HepG2 (cell line): ENCODE data around the gene TBC1D12. TPM values are rescaled to one million over a fixed set of nuclear protein-coding genes. Genes with fewer than 3 reads are reported as not detected.

ENCODE experiments used
- AKAP8 ChIP-seq: sonication (generic); formaldehyde crosslinking; IDR thresholded peaks from 2 replicates; pipeline ENCODE4 v1.5.1; 2020; ENCODE audit warnings: mild to moderate bottlenecking, missing genetic modification reagents
- CBX5 ChIP-seq: sonication (generic); formaldehyde crosslinking; IDR thresholded peaks from 2 replicates; pipeline ENCODE4 v1.4.0; 2020; ENCODE audit warnings: missing genetic modification reagents, borderline replicate concordance
- CHD4 ChIP-seq: fragments of 200-600 bp; sonication (generic); IDR thresholded peaks from 2 replicates; pipeline ENCODE4 v1.7.0; 2017; ENCODE audit warnings: mild to moderate bottlenecking, low read length, borderline replicate concordance
- ELF1 ChIP-seq: sonication (generic); formaldehyde crosslinking; IDR thresholded peaks from 2 replicates; pipeline ENCODE4 v1.4.0; 2020; ENCODE audit warnings: missing genetic modification reagents
- HNRNPH1 ChIP-seq: fragments of 200-400 bp; formaldehyde crosslinking; optimal IDR thresholded peaks from 2 replicates; pipeline ENCODE3; 2017; ENCODE audit warnings: mild to moderate bottlenecking, low read depth, low read length
- KDM3A ChIP-seq: IDR thresholded peaks from 2 replicates; pipeline ENCODE4 v1.6.1; 2018; ENCODE audit warnings: low read depth, missing compliant biosample characterization
- MEIS2 ChIP-seq: sonication (generic); formaldehyde crosslinking; IDR thresholded peaks from 2 replicates; pipeline ENCODE4 v1.9.0; 2021; ENCODE audit warnings: mild to moderate bottlenecking, missing genetic modification reagents
- PCBP2 ChIP-seq: fragments of 200-400 bp; formaldehyde crosslinking; optimal IDR thresholded peaks from 2 replicates; pipeline ENCODE3; 2018; ENCODE audit warnings: low read length, low read depth; ENCODE audit not compliant: poor library complexity, severe bottlenecking
- POLR2AphosphoS2 ChIP-seq: IDR thresholded peaks from 2 replicates; pipeline ENCODE4 v1.6.1; 2011; ENCODE audit warnings: low read depth, low read length, improper control_type of control experiment
- REXO4 ChIP-seq: sonication (generic); formaldehyde crosslinking; IDR thresholded peaks from 2 replicates; pipeline ENCODE4 v1.8.0; 2022; ENCODE audit warnings: missing genetic modification reagents, mild to moderate bottlenecking, borderline replicate concordance
- ZFAT ChIP-seq: sonication (generic); formaldehyde crosslinking; conservative IDR thresholded peaks from 2 replicates; pipeline ENCODE4 v1.8.1; 2023; ENCODE audit warnings: missing genetic modification reagents, inconsistent platforms
- ZNF256 ChIP-seq: sonication (generic); formaldehyde crosslinking; conservative IDR thresholded peaks from 2 replicates; pipeline ENCODE4 v1.4.0; 2020; ENCODE audit warnings: missing genetic modification reagents
- ZNF557 ChIP-seq: sonication (generic); formaldehyde crosslinking; IDR thresholded peaks from 2 replicates; pipeline ENCODE4 v1.4.0; 2020; ENCODE audit warnings: missing genetic modification reagents
- ZNF747 ChIP-seq: sonication (generic); formaldehyde crosslinking; IDR thresholded peaks from 2 replicates; pipeline ENCODE4 v1.8.1; 2023; ENCODE audit warnings: missing genetic modification reagents, mild to moderate bottlenecking, borderline replicate concordance
- polyA plus RNA-seq, 8 experiments: library from polyadenylated mRNA; depleted of rRNA in 3 of 8; stranded (reverse) in 7 of 8; unstranded in 1 of 8; fragments of >200 nt; fragmentation: Illumina TruSeq in 4 of 8; extraction: Trizol in 4 of 8; gene quantifications; 2 replicates each; pipeline versions ENCODE4 v1.2.1 to v1.2.3, GENCODE V29; 2011 to 2016; ENCODE audit warnings: low read depth in 4 of 8, missing spikeins in 1 of 8, mixed read lengths in 1 of 8; ENCODE audit not compliant: insufficient read depth in 1 of 8
- total RNA-seq, 5 experiments: library from RNA; depleted of rRNA; stranded (reverse); fragments of >200 nt; fragmentation: Illumina TruSeq; extraction: Trizol; gene quantifications; 2 replicates each; pipeline ENCODE4 v1.2.3, GENCODE V29; 2016; ENCODE audit warnings: low read depth in 1 of 5
- TF ChIP-seq, protein P1 (sequence below): sonication (generic); formaldehyde crosslinking; IDR thresholded peaks from 2 replicates; pipeline ENCODE4 v1.5.0; 2020; ENCODE audit warnings: missing genetic modification reagents, mild to moderate bottlenecking, borderline replicate concordance
- TF ChIP-seq, protein P2 (sequence below): IDR thresholded peaks from 2 replicates; pipeline ENCODE4 v1.6.1; 2016
- TF ChIP-seq, protein P3 (sequence below): sonication (generic); formaldehyde crosslinking; conservative IDR thresholded peaks from 2 replicates; pipeline ENCODE4 v1.5.0; 2020; ENCODE audit warnings: missing genetic modification reagents
- TF ChIP-seq, protein P4 (sequence below): sonication (generic); formaldehyde crosslinking; IDR thresholded peaks from 2 replicates; pipeline ENCODE4 v1.4.0; 2020; ENCODE audit warnings: missing genetic modification reagents, borderline replicate concordance

The TBC1D12 gene
- total and polyA plus RNA-seq, 2 of the 13 experiments (the other 11 are each of a cell fraction or from before 2014, with no cell fraction given): 5.7 to 6.2 TPM

DNA sequence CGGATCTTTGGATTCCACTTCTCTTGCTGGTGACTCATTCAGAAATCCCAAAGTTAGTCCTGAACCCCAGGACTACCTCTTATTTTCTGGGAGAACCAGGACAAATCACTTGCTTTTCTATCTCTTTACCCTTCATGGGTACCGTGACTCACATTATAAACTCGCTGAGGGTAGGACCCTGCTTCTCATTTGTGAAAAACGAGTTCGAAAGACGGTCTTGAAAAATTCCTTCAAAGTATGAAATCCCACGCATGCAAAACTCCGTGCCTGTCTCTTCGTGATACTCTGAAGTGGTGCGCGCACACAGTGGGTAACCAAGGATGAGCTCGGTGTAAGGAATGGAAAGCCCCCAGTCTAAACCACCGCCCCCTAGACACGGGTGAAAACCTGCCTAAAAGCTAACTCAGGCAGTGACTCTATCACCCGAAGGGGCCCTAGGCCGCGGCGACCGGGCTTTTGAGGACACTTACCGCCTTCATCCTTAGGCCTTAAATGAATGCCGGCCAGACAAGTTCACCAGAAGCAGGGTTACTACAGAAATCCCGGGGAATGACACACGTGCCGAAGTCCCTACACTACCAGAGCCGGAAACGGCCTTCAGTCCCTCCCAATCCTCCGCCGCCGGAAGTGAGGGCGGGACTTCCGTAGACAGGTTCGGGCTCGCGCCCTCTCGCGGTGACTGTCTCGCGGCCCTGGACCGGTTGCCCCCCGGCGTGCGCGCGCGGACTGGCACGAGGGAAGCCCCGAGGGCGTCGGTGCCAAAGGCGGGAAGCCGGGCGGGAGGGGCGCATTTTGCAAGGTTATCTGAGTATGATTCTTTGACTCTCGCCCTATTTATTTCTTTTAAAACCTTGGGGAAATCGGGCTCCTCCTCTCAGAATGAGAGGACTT lies 39.7 kb upstream of the TBC1D12 start, which contains the start of gene NOC3L (continued):
- TF ChIP-seq AKAP8 (CRISPR knock-in tag) (0 out of 2 replicates have a peak, but pooled peaks have one; percentile 59), HNRNPH1 (no peak), REXO4 (peak; percentile 95), ZNF557 (CRISPR knock-in tag) (peak; percentile 98), KDM3A (peak; percentile 95), POLR2AphosphoS2 (no peak), CBX5 (CRISPR knock-in tag) (peak; percentile 92), MEIS2 (CRISPR knock-in tag) (peak; percentile 90), CHD4 (no peak), ZNF747 (CRISPR knock-in tag) (peak; percentile 84), ZFAT (CRISPR knock-in tag) (peak; percentile 51; the same call in 1 of the 2 replicates), ELF1 (CRISPR knock-in tag) (peak; percentile 89), PCBP2 (no peak), ZNF256 (CRISPR knock-in tag) (peak; percentile 88; the same call in 1 of the 2 replicates)
- TF ChIP-seq, protein P1, sequence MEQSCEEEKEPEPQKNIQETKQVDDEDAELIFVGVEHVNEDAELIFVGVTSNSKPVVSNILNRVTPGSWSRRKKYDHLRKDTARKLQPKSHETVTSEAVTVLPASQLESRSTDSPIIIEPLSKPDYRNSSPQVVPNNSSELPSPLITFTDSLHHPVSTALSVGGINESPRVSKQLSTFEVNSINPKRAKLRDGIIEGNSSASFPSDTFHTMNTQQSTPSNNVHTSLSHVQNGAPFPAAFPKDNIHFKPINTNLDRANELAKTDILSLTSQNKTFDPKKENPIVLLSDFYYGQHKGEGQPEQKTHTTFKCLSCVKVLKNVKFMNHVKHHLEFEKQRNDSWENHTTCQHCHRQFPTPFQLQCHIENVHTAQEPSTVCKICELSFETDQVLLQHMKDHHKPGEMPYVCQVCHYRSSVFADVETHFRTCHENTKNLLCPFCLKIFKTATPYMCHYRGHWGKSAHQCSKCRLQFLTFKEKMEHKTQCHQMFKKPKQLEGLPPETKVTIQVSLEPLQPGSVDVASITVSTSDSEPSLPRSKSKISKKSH (CRISPR knock-in tag): peak; percentile 97
- TF ChIP-seq, protein P2, sequence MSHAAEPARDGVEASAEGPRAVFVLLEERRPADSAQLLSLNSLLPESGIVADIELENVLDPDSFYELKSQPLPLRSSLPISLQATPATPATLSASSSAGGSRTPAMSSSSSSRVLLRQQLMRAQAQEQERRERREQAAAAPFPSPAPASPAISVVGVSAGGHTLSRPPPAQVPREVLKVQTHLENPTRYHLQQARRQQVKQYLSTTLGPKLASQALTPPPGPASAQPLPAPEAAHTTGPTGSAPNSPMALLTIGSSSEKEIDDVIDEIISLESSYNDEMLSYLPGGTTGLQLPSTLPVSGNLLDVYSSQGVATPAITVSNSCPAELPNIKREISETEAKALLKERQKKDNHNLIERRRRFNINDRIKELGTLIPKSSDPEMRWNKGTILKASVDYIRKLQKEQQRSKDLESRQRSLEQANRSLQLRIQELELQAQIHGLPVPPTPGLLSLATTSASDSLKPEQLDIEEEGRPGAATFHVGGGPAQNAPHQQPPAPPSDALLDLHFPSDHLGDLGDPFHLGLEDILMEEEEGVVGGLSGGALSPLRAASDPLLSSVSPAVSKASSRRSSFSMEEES (CRISPR knock-in tag): peak; percentile 89
- TF ChIP-seq, protein P3, sequence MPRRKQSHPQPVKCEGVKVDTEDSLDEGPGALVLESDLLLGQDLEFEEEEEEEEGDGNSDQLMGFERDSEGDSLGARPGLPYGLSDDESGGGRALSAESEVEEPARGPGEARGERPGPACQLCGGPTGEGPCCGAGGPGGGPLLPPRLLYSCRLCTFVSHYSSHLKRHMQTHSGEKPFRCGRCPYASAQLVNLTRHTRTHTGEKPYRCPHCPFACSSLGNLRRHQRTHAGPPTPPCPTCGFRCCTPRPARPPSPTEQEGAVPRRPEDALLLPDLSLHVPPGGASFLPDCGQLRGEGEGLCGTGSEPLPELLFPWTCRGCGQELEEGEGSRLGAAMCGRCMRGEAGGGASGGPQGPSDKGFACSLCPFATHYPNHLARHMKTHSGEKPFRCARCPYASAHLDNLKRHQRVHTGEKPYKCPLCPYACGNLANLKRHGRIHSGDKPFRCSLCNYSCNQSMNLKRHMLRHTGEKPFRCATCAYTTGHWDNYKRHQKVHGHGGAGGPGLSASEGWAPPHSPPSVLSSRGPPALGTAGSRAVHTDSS (CRISPR knock-in tag): no peak
- TF ChIP-seq, protein P4, sequence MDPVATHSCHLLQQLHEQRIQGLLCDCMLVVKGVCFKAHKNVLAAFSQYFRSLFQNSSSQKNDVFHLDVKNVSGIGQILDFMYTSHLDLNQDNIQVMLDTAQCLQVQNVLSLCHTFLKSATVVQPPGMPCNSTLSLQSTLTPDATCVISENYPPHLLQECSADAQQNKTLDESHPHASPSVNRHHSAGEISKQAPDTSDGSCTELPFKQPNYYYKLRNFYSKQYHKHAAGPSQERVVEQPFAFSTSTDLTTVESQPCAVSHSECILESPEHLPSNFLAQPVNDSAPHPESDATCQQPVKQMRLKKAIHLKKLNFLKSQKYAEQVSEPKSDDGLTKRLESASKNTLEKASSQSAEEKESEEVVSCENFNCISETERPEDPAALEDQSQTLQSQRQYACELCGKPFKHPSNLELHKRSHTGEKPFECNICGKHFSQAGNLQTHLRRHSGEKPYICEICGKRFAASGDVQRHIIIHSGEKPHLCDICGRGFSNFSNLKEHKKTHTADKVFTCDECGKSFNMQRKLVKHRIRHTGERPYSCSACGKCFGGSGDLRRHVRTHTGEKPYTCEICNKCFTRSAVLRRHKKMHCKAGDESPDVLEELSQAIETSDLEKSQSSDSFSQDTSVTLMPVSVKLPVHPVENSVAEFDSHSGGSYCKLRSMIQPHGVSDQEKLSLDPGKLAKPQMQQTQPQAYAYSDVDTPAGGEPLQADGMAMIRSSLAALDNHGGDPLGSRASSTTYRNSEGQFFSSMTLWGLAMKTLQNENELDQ (CRISPR knock-in tag): peak; percentile 70; the same call in 1 of the 2 replicates
